Neural cell (in vitro differentiated cells): ENCODE measurements around the gene HDLBP. TPM values are rescaled to one million over a fixed set of nuclear protein-coding genes. Genes with fewer than 3 reads are reported as not detected.

Experiments used
- H2AFZ ChIP-seq: fragments of 200-600, 300-800 bp; sonication (generic), shearing (Covaris generic); 2 replicates; pipeline ENCODE4 v1.6.0; 2014; ENCODE audit warnings: low read depth, mild to moderate bottlenecking, antibody characterized with exemption, low read length, moderate library complexity
- H3F3A ChIP-seq: fragments of 200-600 bp; shearing (Covaris generic); 2 replicates; pipeline ENCODE4 v1.6.1; 2016; ENCODE audit warnings: mild to moderate bottlenecking, moderate library complexity, mixed read lengths, antibody characterized with exemption, low read length; ENCODE audit not compliant: insufficient read depth, poor library complexity, severe bottlenecking
- H3K27ac ChIP-seq: fragments of 200-600, 300-800 bp; sonication (generic), shearing (Covaris generic); 2 replicates; pipeline ENCODE4 v1.5.1; 2014; ENCODE audit warnings: mild to moderate bottlenecking, low read length, moderate library complexity
- H3K27me3 ChIP-seq: fragments of 300-800, 200-600 bp; sonication (generic), shearing (Covaris generic); 2 replicates; pipeline ENCODE4 v1.6.0; 2014; ENCODE audit warnings: mild to moderate bottlenecking, low read depth, low read length, moderate library complexity; ENCODE audit not compliant: insufficient read depth
- H3K36me3 ChIP-seq: fragments of 300-800, 200-600 bp; sonication (generic), shearing (Covaris generic); 2 replicates; pipeline ENCODE4 v1.5.1; 2014; ENCODE audit warnings: mild to moderate bottlenecking, antibody characterized with exemption, low read length, moderate library complexity; ENCODE audit not compliant: insufficient read depth
- H3K4me2 ChIP-seq: fragments of 300-800, 200-600 bp; sonication (generic), shearing (Covaris generic); 2 replicates; pipeline ENCODE4 v1.6.0; 2014; ENCODE audit warnings: mild to moderate bottlenecking, low read length
- H3K4me3 ChIP-seq: fragments of 300-800, 200-600 bp; sonication (generic), shearing (Covaris generic); 2 replicates; pipeline ENCODE4 v1.5.1; 2014; ENCODE audit warnings: mild to moderate bottlenecking, low read length, moderate library complexity
- H3K79me2 ChIP-seq: fragments of 200-600 bp; shearing (Covaris generic); replicated peaks from 2 replicates; pipeline ENCODE4 v1.6.0; 2014; ENCODE audit warnings: mild to moderate bottlenecking, low read length, moderate library complexity; ENCODE audit not compliant: insufficient read depth
- H3K9ac ChIP-seq: fragments of 300-800, 200-600 bp; sonication (generic), shearing (Covaris generic); 2 replicates; pipeline ENCODE4 v1.6.1; 2016; ENCODE audit warnings: mild to moderate bottlenecking, low read length, mixed read lengths
- H3K9me2 ChIP-seq: fragments of 200-600 bp; shearing (Covaris generic); 2 replicates; pipeline ENCODE4 v1.6.1; 2016; ENCODE audit warnings: mild to moderate bottlenecking, low read length, mixed read lengths; ENCODE audit not compliant: insufficient read depth
- H3K9me3 ChIP-seq: fragments of 200-600, 300-800 bp; sonication (generic), shearing (Covaris generic); 2 replicates; pipeline ENCODE4 v1.6.1; 2016; ENCODE audit warnings: mild to moderate bottlenecking, mixed run types, low read length, moderate library complexity, mixed read lengths
- H4K20me1 ChIP-seq: fragments of 200-600 bp; shearing (Covaris generic); 2 replicates; pipeline ENCODE4 v1.6.1; 2016; ENCODE audit warnings: mild to moderate bottlenecking, mixed run types; ENCODE audit not compliant: insufficient read depth
- CTCF ChIP-seq: fragments of 450-650 bp; IDR thresholded peaks from 2 replicates; pipeline ENCODE4 v1.5.1; 2014; ENCODE audit warnings: antibody characterized with exemption, mild to moderate bottlenecking, moderate library complexity; ENCODE audit not compliant: poor library complexity, severe bottlenecking
- EP300 ChIP-seq: fragments of 450-650 bp; conservative IDR thresholded peaks from 2 replicates; pipeline ENCODE4 v1.6.1; 2014; ENCODE audit warnings: antibody characterized with exemption, mild to moderate bottlenecking, moderate library complexity; ENCODE audit not compliant: poor library complexity, severe bottlenecking
- EZH2 ChIP-seq: fragments of 200-600, 300-800 bp; shearing (Covaris generic), sonication (generic); IDR thresholded peaks from 2 replicates; pipeline ENCODE4 v1.6.1; 2014; ENCODE audit warnings: antibody characterized with exemption, low read length, borderline replicate concordance, mild to moderate bottlenecking; ENCODE audit not compliant: insufficient read depth, poor library complexity, severe bottlenecking
- MXI1 ChIP-seq: fragments of 450-650 bp; conservative IDR thresholded peaks from 2 replicates; pipeline ENCODE4 v1.6.1; 2014; ENCODE audit warnings: antibody characterized with exemption, mild to moderate bottlenecking; ENCODE audit not compliant: poor library complexity, severe bottlenecking
- POLR2AphosphoS5 ChIP-seq: IDR thresholded peaks from 2 replicates; pipeline ENCODE4 v1.6.1; 2012
- RAD21 ChIP-seq: fragments of 450-650 bp; conservative IDR thresholded peaks from 2 replicates; pipeline ENCODE4 v1.6.1; 2014; ENCODE audit warnings: antibody characterized with exemption, mild to moderate bottlenecking, moderate library complexity
- SMC3 ChIP-seq: fragments of 450-650 bp; conservative IDR thresholded peaks from 2 replicates; pipeline ENCODE4 v1.6.1; 2014; ENCODE audit warnings: antibody characterized with exemption, mild to moderate bottlenecking, moderate library complexity; ENCODE audit not compliant: poor library complexity
- TAF1 ChIP-seq: IDR thresholded peaks from 2 replicates; pipeline ENCODE4 v1.6.1; 2012; ENCODE audit warnings: low read depth
- polyA plus RNA-seq: library from polyadenylated mRNA; depleted of rRNA; stranded (reverse); fragments of >200 nt; gene quantifications from 2 replicates; pipeline ENCODE4 v1.2.3, GENCODE V29; 2014
- TF ChIP-seq, protein P1 (sequence below): IDR thresholded peaks from 2 replicates; pipeline ENCODE4 v1.6.1; 2012; ENCODE audit warnings: borderline replicate concordance

HDLBP gene
- polyA plus RNA-seq, 1 donor from 2014 or later, result 61.9 TPM

DNA sequence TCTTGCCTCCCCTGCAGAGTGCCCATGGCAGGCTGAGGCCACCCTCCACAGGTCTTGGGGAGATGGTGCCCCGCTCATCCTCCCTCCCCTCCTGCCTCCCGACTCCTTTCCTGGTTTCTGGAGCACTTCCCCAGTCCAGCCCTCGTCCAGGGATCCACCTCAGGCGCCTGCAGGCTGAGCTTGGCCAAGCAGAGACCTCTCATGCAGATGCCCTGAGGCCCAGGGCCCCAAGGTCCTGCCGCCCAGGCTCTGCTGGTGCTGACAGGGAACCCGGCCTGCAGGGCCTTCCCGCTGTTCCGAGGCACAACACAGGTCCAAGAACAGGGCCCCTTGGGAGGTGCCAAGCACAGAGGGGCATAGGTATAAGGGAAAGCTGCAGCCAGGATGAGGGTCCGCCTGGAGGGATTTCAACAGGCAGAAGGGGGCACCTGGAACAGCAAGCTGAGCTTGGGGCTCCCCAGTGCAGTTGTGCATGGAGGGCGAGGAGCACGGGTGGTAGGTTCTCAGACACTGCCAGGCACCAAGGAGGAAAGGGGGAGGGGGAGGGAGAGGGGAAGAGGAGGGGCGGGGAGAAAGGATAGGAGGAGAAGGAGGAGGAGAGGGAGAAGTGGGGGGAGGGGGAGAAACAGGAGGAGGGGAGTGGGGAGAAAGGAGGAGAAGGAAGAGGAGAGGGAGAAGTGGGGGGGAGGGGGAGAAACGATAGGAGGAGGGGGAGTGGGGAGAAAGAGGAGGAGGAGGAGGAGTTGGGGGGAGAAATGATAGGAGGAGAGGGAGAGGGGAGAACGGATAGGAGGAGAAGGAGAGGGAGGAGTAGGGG is 128.2 kb downstream of the HDLBP start:
- Histone ChIP-seq H3K4me2 (no peak overlapping the region), H3K27ac (no peak overlapping the region), H3K9ac (no peak overlapping the region), H2AFZ (no peak overlapping the region), H4K20me1 (no peaks in the 10 kb centered on the region), H3K79me2 (no peaks in the 10 kb centered on the region), H3K27me3 (no peaks in the 10 kb centered on the region), H3K9me3 (no peaks in the 10 kb centered on the region), H3K36me3 (no peaks in the 10 kb centered on the region), H3K9me2 (no peaks in the 10 kb centered on the region), H3K4me3 (no peak overlapping the region), H3F3A (no peaks in the 10 kb centered on the region)
- TF ChIP-seq EP300, result no peak
- TF ChIP-seq EZH2, result no peak
- TF ChIP-seq, protein P1, sequence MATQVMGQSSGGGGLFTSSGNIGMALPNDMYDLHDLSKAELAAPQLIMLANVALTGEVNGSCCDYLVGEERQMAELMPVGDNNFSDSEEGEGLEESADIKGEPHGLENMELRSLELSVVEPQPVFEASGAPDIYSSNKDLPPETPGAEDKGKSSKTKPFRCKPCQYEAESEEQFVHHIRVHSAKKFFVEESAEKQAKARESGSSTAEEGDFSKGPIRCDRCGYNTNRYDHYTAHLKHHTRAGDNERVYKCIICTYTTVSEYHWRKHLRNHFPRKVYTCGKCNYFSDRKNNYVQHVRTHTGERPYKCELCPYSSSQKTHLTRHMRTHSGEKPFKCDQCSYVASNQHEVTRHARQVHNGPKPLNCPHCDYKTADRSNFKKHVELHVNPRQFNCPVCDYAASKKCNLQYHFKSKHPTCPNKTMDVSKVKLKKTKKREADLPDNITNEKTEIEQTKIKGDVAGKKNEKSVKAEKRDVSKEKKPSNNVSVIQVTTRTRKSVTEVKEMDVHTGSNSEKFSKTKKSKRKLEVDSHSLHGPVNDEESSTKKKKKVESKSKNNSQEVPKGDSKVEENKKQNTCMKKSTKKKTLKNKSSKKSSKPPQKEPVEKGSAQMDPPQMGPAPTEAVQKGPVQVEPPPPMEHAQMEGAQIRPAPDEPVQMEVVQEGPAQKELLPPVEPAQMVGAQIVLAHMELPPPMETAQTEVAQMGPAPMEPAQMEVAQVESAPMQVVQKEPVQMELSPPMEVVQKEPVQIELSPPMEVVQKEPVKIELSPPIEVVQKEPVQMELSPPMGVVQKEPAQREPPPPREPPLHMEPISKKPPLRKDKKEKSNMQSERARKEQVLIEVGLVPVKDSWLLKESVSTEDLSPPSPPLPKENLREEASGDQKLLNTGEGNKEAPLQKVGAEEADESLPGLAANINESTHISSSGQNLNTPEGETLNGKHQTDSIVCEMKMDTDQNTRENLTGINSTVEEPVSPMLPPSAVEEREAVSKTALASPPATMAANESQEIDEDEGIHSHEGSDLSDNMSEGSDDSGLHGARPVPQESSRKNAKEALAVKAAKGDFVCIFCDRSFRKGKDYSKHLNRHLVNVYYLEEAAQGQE, result no peak
- no peak for TF ChIP-seq MXI1
- no peak for TF ChIP-seq RAD21
- no peak for TF ChIP-seq SMC3
- TF ChIP-seq TAF1, result no peak
- no peak for TF ChIP-seq POLR2AphosphoS5
- TF ChIP-seq CTCF, result no peak

GRCh38 chr2:241185961-241186360 is 129.5 kb downstream of the HDLBP start:
- no peak for TF ChIP-seq TAF1
- TF ChIP-seq, protein P1, result no peak
- no peak for TF ChIP-seq CTCF
- no peak for TF ChIP-seq EZH2
- TF ChIP-seq RAD21, result no peak
- no peak for TF ChIP-seq MXI1
- no peak for TF ChIP-seq EP300
- no peak for TF ChIP-seq POLR2AphosphoS5
- no peak for TF ChIP-seq SMC3
- no peaks in the 10 kb centered on the region for H4K20me1 ChIP-seq

More at GRCh38 chr2:241185961-241186360, 129.5 kb downstream of the HDLBP start:
- Histone ChIP-seq H3K9me2 (no peaks in the 10 kb centered on the region), H3K9me3 (no peaks in the 10 kb centered on the region), H3K4me3 (no peak overlapping the region), H3K79me2 (no peaks in the 10 kb centered on the region), H3K4me2 (no peak overlapping the region), H3K27me3 (no peaks in the 10 kb centered on the region), H3K36me3 (no peaks in the 10 kb centered on the region), H3K27ac (no peak overlapping the region), H2AFZ (no peak overlapping the region), H3F3A (no peaks in the 10 kb centered on the region), H3K9ac (no peak overlapping the region)
